ENCODE data around the gene ARRB1. TPM values are rescaled to one million over a fixed set of nuclear protein-coding genes. Genes with fewer than 3 reads are reported as not detected.

ARRB1 gene
- total RNA-seq, 1 experiment from 2014 or later = 24.2 TPM

- Histone ChIP-seq H3K79me2 (ENCODE audit: insufficient read depth, low read length) (peaks cover 17% of the 10 kb centered on the region; the same call in 1 of the 2 replicates), H3K9ac (ENCODE audit: low read length) (peak overlapping the region; percentile 85), H2AFZ (ENCODE audit: low read depth, low read length, poor library complexity, severe bottlenecking) (no peak overlapping the region), H4K20me1 (ENCODE audit: insufficient read depth) (no peaks in the 10 kb centered on the region), H3K9me2 (ENCODE audit: insufficient read depth) (no peaks in the 10 kb centered on the region), H3K4me3 (replicated peaks in 1 of 2; ENCODE audit: low read depth in 1 of 2, low read length in 2 of 2) (peak overlapping the region; percentile 60 to 86; a peak in 3 of 4 replicates), H3K36me3 (ENCODE audit: control insufficient read depth in 1 of 2, insufficient read depth in 2 of 2, low read length in 2 of 2) (no peaks in the 10 kb centered on the region), H3K9me3 (ENCODE audit: control insufficient read depth in 1 of 2, insufficient read depth in 1 of 2, low read depth in 1 of 2, low read length in 2 of 2) (no peaks in the 10 kb centered on the region), H3K27me3 (ENCODE audit: insufficient read depth, low read length) (no peaks in the 10 kb centered on the region), H3K4me1 (ENCODE audit: control insufficient read depth in 1 of 2, insufficient read depth in 2 of 2, low read length in 2 of 2) (peaks cover 19 to 52% of the 10 kb centered on the region in 2 experiments; a peak in 3 of 4 replicates), H3K27ac (ENCODE audit: low read depth, low read length) (no peak overlapping the region), H3K4me2 (ENCODE audit: low read length) (peak overlapping the region; percentile 99)
- no TSS peak for BruUV-seq (replicated peaks)
- no peak for TF ChIP-seq MAX (IDR thresholded peaks at IDR 0.05)
- no peak for TF ChIP-seq RAD21 (IDR thresholded peaks at IDR 0.05; ENCODE audit: low read depth)
- no peak for TF ChIP-seq POLR2AphosphoS5 (IDR thresholded peaks at IDR 0.05; ENCODE audit: low read depth, low read length)
- no peak for TF ChIP-seq YY1 (IDR thresholded peaks at IDR 0.05; ENCODE audit: extremely low read depth, insufficient replicate concordance, low read depth, low read length)
- no peak for TF ChIP-seq EGR1 (IDR thresholded peaks at IDR 0.05; ENCODE audit: low read depth)
- TF ChIP-seq SP1 (IDR thresholded peaks at IDR 0.05; ENCODE audit: low read depth) = no peak
- TF ChIP-seq CEBPB (IDR thresholded peaks at IDR 0.05; ENCODE audit: low read depth) = no peak
- no peak for TF ChIP-seq JUND (IDR thresholded peaks at IDR 0.05)
- no peak for TF ChIP-seq ELF1 (IDR thresholded peaks at IDR 0.05; ENCODE audit: borderline replicate concordance, low read depth)
- no peak for TF ChIP-seq TCF7L2 (IDR thresholded peaks at IDR 0.05; ENCODE audit: borderline replicate concordance, extremely low read depth, insufficient read depth, insufficient read length)
- TF ChIP-seq ZFX (IDR thresholded peaks at IDR 0.05) = no peak
- TF ChIP-seq EZH2 (IDR thresholded peaks at IDR 0.05) = no peak
- TF ChIP-seq SIN3A (IDR thresholded peaks at IDR 0.05; ENCODE audit: low read depth) = no peak
- no peak for TF ChIP-seq CBX3 (IDR thresholded peaks at IDR 0.05; ENCODE audit: low read depth)
- no peak for TF ChIP-seq SRF (IDR thresholded peaks at IDR 0.05; ENCODE audit: low read depth)
- ChIA-PET CTCF (no interaction called here), POLR2A (no interaction called here), RAD21 (ENCODE audit: low non-redundant PET in 1 of 2, low total read pairs in 2 of 2, uncharacterized antibody in 2 of 2, unreplicated experiment in 2 of 2) (no interaction called here)
- DNase-seq (ENCODE audit: low read depth, low spot score) (no peak), ATAC-seq (no peak)
- intact Hi-C loops (cut with micrococcal nuclease) = no loop called here
Measured at GRCh38 chr11:75350122-75350742, 1.2 kb downstream of the ARRB1 start.
